CD8-positive, alpha-beta memory T cell (primary cell): ENCODE data around the gene ATP11A. TPM values are rescaled to one million over a fixed set of nuclear protein-coding genes. Genes with fewer than 3 reads are reported as not detected.

Experiments used
- CTCF ChIA-PET: fragments of 350-600 bp; sonication (Branson Sonifier 250); formaldehyde crosslinking; loops from one replicate; lab custom pipeline; 2021; ENCODE audit warnings: antibody characterized with exemption; lab: Charles Lee
- POLR2A ChIA-PET: fragments of 350-600 bp; sonication (Branson Sonifier 250); formaldehyde crosslinking; loops from one replicate; lab custom pipeline; 2021; ENCODE audit warnings: antibody characterized with exemption; lab: Charles Lee
- DNase-seq, 5 donors: peaks; one replicate each; pipeline versions ENCODE4 v3.0.0 to v3.0.0-alpha.2; 2020 to 2022; ENCODE audit warnings: mixed read lengths in 1 of 5
- H3K27ac ChIP-seq: one replicate; pipeline ENCODE4 v1.7.0; 2013; ENCODE audit warnings: low read depth, mild to moderate bottlenecking, low read length, moderate library complexity
- H3K27me3 ChIP-seq: 2 replicates; pipeline ENCODE4 v1.7.0; 2013; ENCODE audit warnings: low read length, mild to moderate bottlenecking; ENCODE audit not compliant: insufficient read depth, poor library complexity, severe bottlenecking
- H3K36me3 ChIP-seq: 2 replicates; pipeline ENCODE4 v1.7.0; 2013; ENCODE audit warnings: mild to moderate bottlenecking, low read length, moderate library complexity; ENCODE audit not compliant: insufficient read depth
- H3K4me1 ChIP-seq: 2 replicates; pipeline ENCODE4 v1.7.0; 2013; ENCODE audit warnings: mild to moderate bottlenecking, low read length, moderate library complexity; ENCODE audit not compliant: insufficient read depth
- H3K4me3 ChIP-seq: 2 replicates; pipeline ENCODE4 v1.7.0; 2013; ENCODE audit warnings: mild to moderate bottlenecking, low read length
- H3K9me3 ChIP-seq: 2 replicates; pipeline ENCODE4 v1.7.0; 2013; ENCODE audit warnings: mild to moderate bottlenecking, low read length
- H3K27ac Mint-ChIP-seq, 8 donors: one replicate each; pipeline ENCODE4 v1.8.0; 2020 to 2021; ENCODE audit warnings: mixed read lengths in 8 of 8, mild to moderate bottlenecking in 6 of 8, inconsistent platforms in 3 of 8, moderate library complexity in 3 of 8
- H3K27me3 Mint-ChIP-seq, 2 donors: one replicate each; pipeline ENCODE4 v1.8.0; 2020 to 2021; ENCODE audit warnings: mixed read lengths in 2 of 2, mild to moderate bottlenecking in 1 of 2, moderate library complexity in 1 of 2
- H3K36me3 Mint-ChIP-seq, 3 donors: one replicate each; pipeline ENCODE4 v1.8.0; 2020 to 2021; ENCODE audit warnings: mixed read lengths in 3 of 3, inconsistent platforms in 1 of 3, mild to moderate bottlenecking in 1 of 3
- H3K4me1 Mint-ChIP-seq, 3 donors: one replicate each; pipeline ENCODE4 v1.8.0; 2020 to 2021; ENCODE audit warnings: mixed read lengths in 3 of 3, inconsistent platforms in 1 of 3, mild to moderate bottlenecking in 1 of 3
- H3K4me3 Mint-ChIP-seq, 7 donors: one replicate each; pipeline ENCODE4 v1.8.0; 2020 to 2021; ENCODE audit warnings: mixed read lengths in 7 of 7, mild to moderate bottlenecking in 6 of 7, moderate library complexity in 4 of 7, inconsistent platforms in 2 of 7
- H3K9me3 Mint-ChIP-seq, 5 donors: one replicate each; pipeline ENCODE4 v1.8.0; 2020 to 2022; ENCODE audit warnings: mixed read lengths in 5 of 5, mild to moderate bottlenecking in 3 of 5, moderate library complexity in 2 of 5, inconsistent platforms in 1 of 5
- polyA plus RNA-seq: library from polyadenylated mRNA; unstranded; fragments of 300-500 nt; fragmentation: Illumina TruSeq; gene quantifications from one replicate; pipeline ENCODE4 v1.2.3, GENCODE V29; 2021
- total RNA-seq, 2 experiments: library from RNA; stranded (reverse); gene quantifications; one replicate each; pipeline ENCODE4 v1.2.3, GENCODE V29; 2021

ATP11A gene
- total RNA-seq (10 to 100 TPM; 34.0 to 34.6 TPM), polyA plus RNA-seq (4.5 TPM)

GRCh38 chr13:112689303-112690245 lies at the start of gene ATP11A:
TSS of gene ATP11A (plus strand) at chr13:112690038. CDS start at chr13:112690417, 379 bp downstream.
- Histone ChIP-seq H3K4me3 (peak within 1 kb of the TSS; percentile 68), H3K27me3 (no peaks in the 10 kb centered on the region), H3K36me3 (no peaks in the 10 kb centered on the region), H3K4me1 (peaks cover 45% of the 10 kb centered on the region), H3K9me3 (no peaks in the 10 kb centered on the region), H3K27ac (peak within 1 kb of the TSS; percentile 80)
- no peaks in the 10 kb centered on the region for H3K27me3 Mint-ChIP-seq
- peak; percentile 60 to 84 (median 71) for DNase-seq
- peak within 1 kb of the TSS; percentile 70 to 98 (median 89) for H3K27ac Mint-ChIP-seq
- CTCF ChIA-PET, result interaction anchor here (0.9 kb wide), 1 partner anchor 84 kb away, joined by 3 read pairs; no protein-coding TSS in a partner anchor
- peak within 1 kb of the TSS; percentile 83 to 95 (median 89) for H3K4me3 Mint-ChIP-seq
- POLR2A ChIA-PET, result no interaction called here
- peaks cover 41 to 55% (median 52%) of the 10 kb centered on the region in 3 donors for H3K4me1 Mint-ChIP-seq
- H3K36me3 Mint-ChIP-seq, result peaks cover 0 to 9% (median 0%) of the 10 kb centered on the region in 3 donors
- no peaks in the 10 kb centered on the region for H3K9me3 Mint-ChIP-seq

GRCh38 chr13:112641456-112642089 lies 48.3 kb upstream of the ATP11A start:
- Histone ChIP-seq H3K36me3 (no peaks in the 10 kb centered on the region), H3K4me1 (peaks cover 3% of the 10 kb centered on the region), H3K4me3 (no peak overlapping the region), H3K27me3 (peaks cover 4% of the 10 kb centered on the region), H3K9me3 (no peaks in the 10 kb centered on the region), H3K27ac (no peak overlapping the region)
- ChIA-PET POLR2A (no interaction called here), CTCF (interaction anchor here (1.2 kb wide), 1 partner anchor 9 kb away, joined by 3 read pairs; no protein-coding TSS in a partner anchor)
- Mint-ChIP-seq H3K27me3 (peaks cover 22 to 51% of the 10 kb centered on the region in 2 donors), H3K27ac (no peak overlapping the region), H3K4me1 (peaks cover 1 to 4% (median 3%) of the 10 kb centered on the region in 3 donors), H3K4me3 (no peak overlapping the region), H3K36me3 (no peaks in the 10 kb centered on the region), H3K9me3 (no peaks in the 10 kb centered on the region)
- no peak for DNase-seq

- H3K36me3 Mint-ChIP-seq, result no peaks in the 10 kb centered on the region
- H3K4me1 ChIP-seq, result peaks cover 3% of the 10 kb centered on the region
- H3K27me3 ChIP-seq, result peaks cover 4% of the 10 kb centered on the region
- POLR2A ChIA-PET, result no interaction called here
- H3K4me3 Mint-ChIP-seq, result no peak overlapping the region
- H3K27ac Mint-ChIP-seq, result no peak overlapping the region
- H3K4me3 ChIP-seq, result no peak overlapping the region
- no peaks in the 10 kb centered on the region for H3K36me3 ChIP-seq
- H3K4me1 Mint-ChIP-seq, result peaks cover 1 to 4% (median 3%) of the 10 kb centered on the region in 3 donors
- no peak overlapping the region for H3K27ac ChIP-seq
- no peak for DNase-seq
- no peaks in the 10 kb centered on the region for H3K9me3 Mint-ChIP-seq
- H3K27me3 Mint-ChIP-seq, result peaks cover 19 to 48% of the 10 kb centered on the region in 2 donors
- no peaks in the 10 kb centered on the region for H3K9me3 ChIP-seq
- CTCF ChIA-PET, result no interaction called here
These were observed 47.8 kb upstream of the ATP11A start for GRCh38 chr13:112642090-112642460.

GRCh38 chr13:112643759-112644459 lies 45.9 kb upstream of the ATP11A start:
- Histone ChIP-seq H3K4me3 (no peak overlapping the region), H3K27me3 (no peaks in the 10 kb centered on the region), H3K27ac (no peak overlapping the region), H3K36me3 (no peaks in the 10 kb centered on the region), H3K4me1 (peaks cover 3% of the 10 kb centered on the region), H3K9me3 (no peaks in the 10 kb centered on the region)
- Mint-ChIP-seq H3K27ac (no peak overlapping the region), H3K36me3 (no peaks in the 10 kb centered on the region), H3K4me3 (no peak overlapping the region), H3K27me3 (peaks cover 18 to 40% of the 10 kb centered on the region in 2 donors), H3K4me1 (peaks cover 1 to 4% (median 3%) of the 10 kb centered on the region in 3 donors), H3K9me3 (no peaks in the 10 kb centered on the region)
- no peak for DNase-seq
- ChIA-PET CTCF (no interaction called here), POLR2A (no interaction called here)

- H3K4me1 Mint-ChIP-seq, result peaks cover 0 to 1% (median 0%) of the 10 kb centered on the region in 3 donors
- H3K9me3 Mint-ChIP-seq, result no peaks in the 10 kb centered on the region
- H3K4me3 Mint-ChIP-seq, result no peak overlapping the region
- no peaks in the 10 kb centered on the region for H3K9me3 ChIP-seq
- ChIA-PET CTCF (no interaction called here), POLR2A (no interaction called here)
- no peak overlapping the region for H3K27ac ChIP-seq
- H3K27me3 Mint-ChIP-seq, result peaks cover 20 to 25% of the 10 kb centered on the region in 2 donors
- no peaks in the 10 kb centered on the region for H3K27me3 ChIP-seq
- no peaks in the 10 kb centered on the region for H3K36me3 ChIP-seq
- no peaks in the 10 kb centered on the region for H3K36me3 Mint-ChIP-seq
- no peak overlapping the region for H3K4me3 ChIP-seq
- DNase-seq, result no peak
- H3K4me1 ChIP-seq, result peaks cover 3% of the 10 kb centered on the region
- H3K27ac Mint-ChIP-seq, result peak overlapping the region in 1 of 8 donors; percentile 72
These were observed 44.4 kb upstream of the ATP11A start for GRCh38 chr13:112645327-112645914.

- H3K36me3 ChIP-seq, result no peaks in the 10 kb centered on the region
- no peaks in the 10 kb centered on the region for H3K9me3 ChIP-seq
- H3K27ac Mint-ChIP-seq, result peak overlapping the region in 1 of 8 donors; percentile 33
- ChIA-PET POLR2A (no interaction called here), CTCF (no interaction called here)
- no peaks in the 10 kb centered on the region for H3K4me1 ChIP-seq
- no peak overlapping the region for H3K4me3 Mint-ChIP-seq
- no peak overlapping the region for H3K27ac ChIP-seq
- no peaks in the 10 kb centered on the region for H3K36me3 Mint-ChIP-seq
- no peak overlapping the region for H3K4me3 ChIP-seq
- H3K4me1 Mint-ChIP-seq, result no peaks in the 10 kb centered on the region
- H3K9me3 Mint-ChIP-seq, result no peaks in the 10 kb centered on the region
- H3K27me3 ChIP-seq, result no peaks in the 10 kb centered on the region
- DNase-seq, result no peak
- H3K27me3 Mint-ChIP-seq, result peaks cover 13 to 14% of the 10 kb centered on the region in 2 donors
These were observed 42.6 kb upstream of the ATP11A start for GRCh38 chr13:112647256-112647655.

GRCh38 chr13:112648101-112648500 lies 41.7 kb upstream of the ATP11A start:
- H3K27ac ChIP-seq, result no peak overlapping the region
- CTCF ChIA-PET, result no interaction called here
- Mint-ChIP-seq H3K27me3 (peaks cover 10 to 14% of the 10 kb centered on the region in 2 donors), H3K9me3 (no peaks in the 10 kb centered on the region), H3K27ac (no peak overlapping the region), H3K4me1 (no peaks in the 10 kb centered on the region), H3K36me3 (no peaks in the 10 kb centered on the region), H3K4me3 (no peak overlapping the region)
- DNase-seq, result no peak
- no peaks in the 10 kb centered on the region for H3K27me3 ChIP-seq
- H3K4me1 ChIP-seq, result no peaks in the 10 kb centered on the region
- no peak overlapping the region for H3K4me3 ChIP-seq
- no peaks in the 10 kb centered on the region for H3K9me3 ChIP-seq
- no peaks in the 10 kb centered on the region for H3K36me3 ChIP-seq
- POLR2A ChIA-PET, result no interaction called here
